ENCODE measurements around the gene SMARCAD1. TPM values are rescaled to one million over a fixed set of nuclear protein-coding genes. Genes with fewer than 3 reads are reported as not detected.

Gene SMARCAD1
- total RNA-seq, 4 donors from 2014 or later = 15.6 to 27.2 (median 20.2) TPM

DNA sequence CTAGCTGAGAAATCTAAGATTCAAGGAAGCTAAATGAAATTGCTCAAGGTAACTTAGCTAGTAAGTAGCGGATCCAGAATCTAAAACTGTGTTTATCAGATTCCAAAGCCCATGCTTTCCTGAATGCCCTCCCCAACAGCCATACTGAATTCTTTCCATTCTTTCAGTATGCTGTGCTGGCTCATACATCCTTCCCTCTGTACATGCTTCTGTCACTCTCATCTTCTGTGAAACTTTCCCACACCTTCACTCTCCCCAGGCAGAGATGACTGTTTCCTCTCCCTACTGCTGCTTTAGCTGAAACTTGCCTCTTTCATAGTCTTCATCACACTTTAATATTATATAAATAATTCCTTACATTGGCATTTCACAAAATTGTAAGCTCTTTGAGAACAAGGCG lies 39.3 kb upstream of the SMARCAD1 start:
- H3K27me3 ChIP-seq = no peaks in the 10 kb centered on the region
- H3K4me1 ChIP-seq = no peaks in the 10 kb centered on the region
- H3K36me3 ChIP-seq = no peaks in the 10 kb centered on the region
- no peak for TF ChIP-seq POLR2A (IDR thresholded peaks at IDR 0.05)
- TF ChIP-seq, protein P1, sequence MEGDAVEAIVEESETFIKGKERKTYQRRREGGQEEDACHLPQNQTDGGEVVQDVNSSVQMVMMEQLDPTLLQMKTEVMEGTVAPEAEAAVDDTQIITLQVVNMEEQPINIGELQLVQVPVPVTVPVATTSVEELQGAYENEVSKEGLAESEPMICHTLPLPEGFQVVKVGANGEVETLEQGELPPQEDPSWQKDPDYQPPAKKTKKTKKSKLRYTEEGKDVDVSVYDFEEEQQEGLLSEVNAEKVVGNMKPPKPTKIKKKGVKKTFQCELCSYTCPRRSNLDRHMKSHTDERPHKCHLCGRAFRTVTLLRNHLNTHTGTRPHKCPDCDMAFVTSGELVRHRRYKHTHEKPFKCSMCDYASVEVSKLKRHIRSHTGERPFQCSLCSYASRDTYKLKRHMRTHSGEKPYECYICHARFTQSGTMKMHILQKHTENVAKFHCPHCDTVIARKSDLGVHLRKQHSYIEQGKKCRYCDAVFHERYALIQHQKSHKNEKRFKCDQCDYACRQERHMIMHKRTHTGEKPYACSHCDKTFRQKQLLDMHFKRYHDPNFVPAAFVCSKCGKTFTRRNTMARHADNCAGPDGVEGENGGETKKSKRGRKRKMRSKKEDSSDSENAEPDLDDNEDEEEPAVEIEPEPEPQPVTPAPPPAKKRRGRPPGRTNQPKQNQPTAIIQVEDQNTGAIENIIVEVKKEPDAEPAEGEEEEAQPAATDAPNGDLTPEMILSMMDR (IDR thresholded peaks at IDR 0.05) = no peak
- H3K4me3 ChIP-seq = no peak overlapping the region
- no peaks in the 10 kb centered on the region for H3K9me3 ChIP-seq
- DNase-seq = no peak
- H3K27ac ChIP-seq = no peak overlapping the region

DNA sequence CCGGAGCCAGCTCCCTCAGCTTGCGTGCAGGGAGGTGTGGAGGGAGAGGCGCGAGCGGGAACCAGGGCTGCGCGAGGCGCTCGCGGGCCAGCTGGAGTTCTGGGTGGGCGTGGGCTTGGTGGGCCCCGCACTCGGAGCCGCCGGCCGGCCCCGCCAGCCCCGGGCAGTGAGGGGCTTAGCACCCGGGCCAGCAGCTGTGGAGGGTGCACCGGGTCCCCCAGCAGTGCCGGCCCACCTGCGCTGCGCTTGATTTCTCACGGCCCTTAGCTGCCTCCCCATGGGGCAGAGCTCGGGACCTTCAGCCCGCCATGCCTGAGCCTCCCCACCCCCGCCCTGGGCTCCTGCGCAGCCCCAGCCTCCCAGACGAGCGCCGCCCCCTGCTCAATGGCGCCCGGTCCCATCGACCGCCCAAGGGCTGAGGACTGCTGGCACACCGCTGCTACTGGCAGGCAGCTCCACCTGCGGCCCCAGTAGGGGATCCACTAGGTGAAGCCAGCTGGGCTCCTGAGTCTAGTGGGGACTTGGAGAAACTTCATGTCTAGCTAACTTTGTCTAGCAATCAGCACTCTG lies 37.8 kb upstream of the SMARCAD1 start:
- no peaks in the 10 kb centered on the region for H3K4me1 ChIP-seq
- no peaks in the 10 kb centered on the region for H3K27me3 ChIP-seq
- no peak overlapping the region for H3K4me3 ChIP-seq
- DNase-seq = no peak
- H3K36me3 ChIP-seq = no peaks in the 10 kb centered on the region
- no peaks in the 10 kb centered on the region for H3K9me3 ChIP-seq
- no peak overlapping the region for H3K27ac ChIP-seq
- no peak for TF ChIP-seq POLR2A (IDR thresholded peaks at IDR 0.05)

DNA sequence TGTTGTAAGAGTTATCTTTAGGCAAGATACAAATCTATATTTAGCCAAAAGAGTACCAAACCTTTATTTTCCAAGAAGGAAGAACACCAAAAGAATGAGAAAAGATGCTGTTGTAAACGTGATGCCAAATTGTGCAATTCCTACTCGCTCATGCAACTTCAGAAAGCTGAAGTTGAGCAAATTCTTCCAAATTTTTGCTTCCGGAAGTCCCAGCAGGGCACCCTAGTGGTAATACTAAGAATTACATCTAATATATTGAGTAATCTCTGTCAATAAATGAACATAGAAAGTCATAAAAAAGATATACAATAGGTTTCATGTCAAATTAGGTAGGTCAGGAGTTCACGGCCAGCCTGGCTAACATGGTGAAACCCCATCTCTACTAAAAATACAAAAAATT lies 36.0 kb upstream of the SMARCAD1 start:
- TF ChIP-seq POLR2A (IDR thresholded peaks at IDR 0.05) = no peak
- Histone ChIP-seq H3K9me3 (no peaks in the 10 kb centered on the region), H3K4me3 (no peak overlapping the region)

DNA sequence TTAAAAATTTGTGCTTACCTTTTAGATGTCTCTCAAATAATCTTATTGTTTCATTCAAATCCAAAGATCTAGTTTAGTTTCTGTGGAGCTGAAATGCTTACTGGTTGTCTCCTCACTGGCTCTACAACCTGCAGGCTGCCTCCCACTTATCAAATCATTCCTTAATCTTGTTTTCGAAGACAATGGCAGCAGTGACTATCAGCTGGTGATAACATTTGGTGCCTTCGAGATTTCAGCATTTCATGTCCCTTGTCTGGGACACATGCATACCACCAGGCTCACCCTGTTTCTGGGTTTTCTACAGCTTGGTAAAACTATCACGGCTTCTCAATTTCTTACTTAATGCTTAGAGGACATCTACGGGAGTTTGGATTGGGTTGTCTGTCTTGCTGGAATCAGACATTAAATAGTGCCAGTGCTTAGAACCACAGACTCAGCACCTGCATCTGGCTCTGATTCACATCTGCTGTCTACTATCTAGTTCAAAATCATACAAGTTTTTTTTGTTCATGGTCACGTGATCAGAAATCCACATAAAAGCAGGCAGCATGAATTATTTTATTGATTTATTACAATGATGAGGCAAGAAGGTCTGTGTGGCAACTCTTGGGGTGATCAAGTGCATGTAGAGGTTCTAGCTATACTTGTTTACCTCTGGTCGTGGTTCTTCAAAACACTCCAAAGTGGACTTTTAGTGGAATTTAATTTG lies 32.0 kb upstream of the SMARCAD1 start:
- no peak for TF ChIP-seq POLR2A (IDR thresholded peaks at IDR 0.05)
- TF ChIP-seq, protein P1 (IDR thresholded peaks at IDR 0.05) = no peak
- Histone ChIP-seq H3K27me3 (no peaks in the 10 kb centered on the region), H3K4me3 (no peak overlapping the region), H3K4me1 (no peaks in the 10 kb centered on the region), H3K9me3 (no peaks in the 10 kb centered on the region), H3K27ac (no peak overlapping the region), H3K36me3 (no peaks in the 10 kb centered on the region)
- DNase-seq = no peak

More for the DNA sequence above, 36.0 kb upstream of the SMARCAD1 start:
- no peak for DNase-seq
- no peaks in the 10 kb centered on the region for H3K27me3 ChIP-seq
- no peak overlapping the region for H3K27ac ChIP-seq
- no peaks in the 10 kb centered on the region for H3K36me3 ChIP-seq
- H3K4me1 ChIP-seq = no peaks in the 10 kb centered on the region

DNA sequence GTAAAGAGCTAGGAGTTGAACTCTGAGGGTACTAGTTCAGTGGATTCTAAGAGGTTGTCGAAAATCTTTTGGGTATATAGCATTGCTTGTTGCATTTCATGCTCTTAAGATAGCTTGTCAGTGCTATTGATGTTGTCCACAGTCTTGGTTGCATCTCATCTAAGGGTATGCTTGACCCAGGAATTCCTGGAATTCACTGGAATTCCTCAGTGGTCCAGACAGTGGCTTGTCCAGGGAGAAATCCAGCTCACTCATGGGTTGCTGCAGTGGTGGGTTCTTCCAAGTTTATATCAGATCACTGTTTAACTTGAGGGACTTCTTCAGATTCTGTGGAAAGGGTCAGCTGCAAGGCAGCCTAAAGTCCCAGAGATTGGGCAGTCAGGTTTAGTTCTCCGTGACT lies 29.8 kb upstream of the SMARCAD1 start:
- DNase-seq = no peak
- H3K27ac ChIP-seq = no peak overlapping the region
- no peaks in the 10 kb centered on the region for H3K36me3 ChIP-seq
- no peaks in the 10 kb centered on the region for H3K9me3 ChIP-seq
- no peak for TF ChIP-seq POLR2A (IDR thresholded peaks at IDR 0.05)
- TF ChIP-seq, protein P1 (IDR thresholded peaks at IDR 0.05) = no peak
- no peaks in the 10 kb centered on the region for H3K27me3 ChIP-seq
- H3K4me3 ChIP-seq = no peak overlapping the region
- no peaks in the 10 kb centered on the region for H3K4me1 ChIP-seq

DNA sequence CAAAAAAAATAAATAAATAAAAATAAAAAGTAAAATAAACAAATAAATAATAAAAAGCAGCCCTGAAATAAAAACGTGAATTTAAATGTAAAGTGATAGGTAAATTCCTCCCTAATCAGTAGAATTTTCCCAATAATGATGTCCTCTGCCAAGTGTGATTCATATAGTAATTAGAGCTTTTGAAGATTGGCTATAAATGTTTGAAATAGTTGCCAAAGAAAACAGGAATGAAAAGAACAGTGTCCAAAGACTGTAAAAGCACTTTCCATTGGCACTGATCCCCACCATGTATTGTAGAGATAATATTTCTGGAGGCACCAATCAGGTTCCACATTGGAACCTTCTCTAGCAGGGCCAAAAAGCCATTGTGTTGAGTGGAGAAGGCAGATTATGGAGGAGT lies 25.9 kb upstream of the SMARCAD1 start:
- no peaks in the 10 kb centered on the region for H3K36me3 ChIP-seq
- no peak for TF ChIP-seq POLR2A (IDR thresholded peaks at IDR 0.05)
- TF ChIP-seq, protein P1 (IDR thresholded peaks at IDR 0.05) = no peak
- H3K27me3 ChIP-seq = no peaks in the 10 kb centered on the region
- DNase-seq = no peak
- no peak overlapping the region for H3K27ac ChIP-seq
- H3K4me3 ChIP-seq = no peak overlapping the region
- H3K4me1 ChIP-seq = no peaks in the 10 kb centered on the region
- no peaks in the 10 kb centered on the region for H3K9me3 ChIP-seq

All from Peyer's patch (tissue), 4 donors.